ENCODE results near the gene CR1L.
"Not testable (repeated sequence)": the region's sequence is repeated elsewhere in the genome, so short reads cannot be mapped to it uniquely, and the experiment has no call there.

Gene CR1L

GRCh38 chr1:207658408-207658807, 13.5 kb downstream of the CR1L start:
- no peaks in the 10 kb centered on the region for H3K79me2 ChIP-seq (ENCODE audit: insufficient read depth, low read length)

DNA sequence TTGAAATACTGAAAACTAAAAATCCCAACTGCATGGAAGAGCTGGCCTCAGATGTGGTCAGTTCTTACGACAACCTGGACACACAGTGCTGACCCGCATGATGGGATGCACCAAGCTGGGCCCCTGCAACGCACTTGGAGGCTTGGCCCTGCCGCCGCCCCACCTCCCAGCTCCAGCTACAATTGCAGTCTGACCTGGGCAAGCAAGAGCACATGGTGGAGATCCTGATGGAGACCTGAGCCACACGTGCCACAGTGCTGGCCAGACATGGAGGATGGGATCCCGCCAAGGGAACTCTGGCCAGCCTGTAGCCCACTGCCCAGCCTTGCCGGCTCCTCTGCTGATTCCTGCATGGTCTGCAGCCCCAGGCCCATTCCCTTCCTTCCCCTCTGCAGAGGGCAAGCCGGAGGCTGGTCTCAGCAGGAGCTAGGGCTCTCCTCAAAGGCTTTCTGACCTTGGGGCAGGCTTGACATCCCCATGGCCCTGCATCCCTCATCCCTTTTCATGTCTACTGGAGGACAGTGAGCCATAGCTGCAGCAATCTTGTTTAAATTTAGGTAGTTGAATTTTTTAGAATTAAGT, 14.1 kb downstream of the CR1L start:
- H3F3A ChIP-seq (ENCODE audit: insufficient read depth, low read length) = no peaks in the 10 kb centered on the region
- no peaks in the 10 kb centered on the region for H3K9me3 ChIP-seq (ENCODE audit: low read length)
- H3K9ac ChIP-seq (ENCODE audit: low read length) = no peak overlapping the region
- no peaks in the 10 kb centered on the region for H3K4me1 ChIP-seq (ENCODE audit: insufficient read depth, low read length, severe bottlenecking)
- H3K36me3 ChIP-seq (ENCODE audit: insufficient read depth, low read length) = no peaks in the 10 kb centered on the region
- H4K20me1 ChIP-seq (ENCODE audit: insufficient read depth, low read length) = no peaks in the 10 kb centered on the region
- H3K4me2 ChIP-seq (ENCODE audit: low read length) = no peak overlapping the region
- TF ChIP-seq EZH2 (IDR thresholded peaks at IDR 0.05; ENCODE audit: borderline replicate concordance, low read length) = no peak
- TF ChIP-seq, protein P1, sequence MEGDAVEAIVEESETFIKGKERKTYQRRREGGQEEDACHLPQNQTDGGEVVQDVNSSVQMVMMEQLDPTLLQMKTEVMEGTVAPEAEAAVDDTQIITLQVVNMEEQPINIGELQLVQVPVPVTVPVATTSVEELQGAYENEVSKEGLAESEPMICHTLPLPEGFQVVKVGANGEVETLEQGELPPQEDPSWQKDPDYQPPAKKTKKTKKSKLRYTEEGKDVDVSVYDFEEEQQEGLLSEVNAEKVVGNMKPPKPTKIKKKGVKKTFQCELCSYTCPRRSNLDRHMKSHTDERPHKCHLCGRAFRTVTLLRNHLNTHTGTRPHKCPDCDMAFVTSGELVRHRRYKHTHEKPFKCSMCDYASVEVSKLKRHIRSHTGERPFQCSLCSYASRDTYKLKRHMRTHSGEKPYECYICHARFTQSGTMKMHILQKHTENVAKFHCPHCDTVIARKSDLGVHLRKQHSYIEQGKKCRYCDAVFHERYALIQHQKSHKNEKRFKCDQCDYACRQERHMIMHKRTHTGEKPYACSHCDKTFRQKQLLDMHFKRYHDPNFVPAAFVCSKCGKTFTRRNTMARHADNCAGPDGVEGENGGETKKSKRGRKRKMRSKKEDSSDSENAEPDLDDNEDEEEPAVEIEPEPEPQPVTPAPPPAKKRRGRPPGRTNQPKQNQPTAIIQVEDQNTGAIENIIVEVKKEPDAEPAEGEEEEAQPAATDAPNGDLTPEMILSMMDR (IDR thresholded peaks at IDR 0.05; ENCODE audit: low read length) = no peak
- H3K4me3 ChIP-seq (ENCODE audit: low read depth, low read length, poor library complexity, severe bottlenecking) = no peak overlapping the region
- H3K27me3 ChIP-seq (ENCODE audit: insufficient read depth, low read length) = no peaks in the 10 kb centered on the region
- no peak overlapping the region for H3K27ac ChIP-seq (ENCODE audit: low read depth, low read length, poor library complexity, severe bottlenecking)
- H3K9me2 ChIP-seq (ENCODE audit: low read depth, low read length) = no peaks in the 10 kb centered on the region
- no peaks in the 10 kb centered on the region for H3K79me2 ChIP-seq (ENCODE audit: insufficient read depth, low read length)
- no peak overlapping the region for H2AFZ ChIP-seq (ENCODE audit: low read length)

More at GRCh38 chr1:207658408-207658807, 13.5 kb downstream of the CR1L start:
- no peak overlapping the region for H3K9ac ChIP-seq (ENCODE audit: low read length)
- H3K9me3 ChIP-seq (ENCODE audit: low read length) = no peaks in the 10 kb centered on the region
- H2AFZ ChIP-seq (ENCODE audit: low read length) = no peak overlapping the region
- H3K27me3 ChIP-seq (ENCODE audit: insufficient read depth, low read length) = no peaks in the 10 kb centered on the region
- no peaks in the 10 kb centered on the region for H3K4me1 ChIP-seq (ENCODE audit: insufficient read depth, low read length, severe bottlenecking)
- H4K20me1 ChIP-seq (ENCODE audit: insufficient read depth, low read length) = no peaks in the 10 kb centered on the region
- H3K4me2 ChIP-seq (ENCODE audit: low read length) = no peak overlapping the region
- no peaks in the 10 kb centered on the region for H3F3A ChIP-seq (ENCODE audit: insufficient read depth, low read length)
- no peaks in the 10 kb centered on the region for H3K36me3 ChIP-seq (ENCODE audit: insufficient read depth, low read length)
- H3K27ac ChIP-seq (ENCODE audit: low read depth, low read length, poor library complexity, severe bottlenecking) = no peak overlapping the region
- H3K4me3 ChIP-seq (ENCODE audit: low read depth, low read length, poor library complexity, severe bottlenecking) = no peak overlapping the region
- H3K9me2 ChIP-seq (ENCODE audit: low read depth, low read length) = no peaks in the 10 kb centered on the region
- TF ChIP-seq, protein P1 (IDR thresholded peaks at IDR 0.05; ENCODE audit: low read length) = no peak
- TF ChIP-seq EZH2 (IDR thresholded peaks at IDR 0.05; ENCODE audit: borderline replicate concordance, low read length) = no peak

DNA sequence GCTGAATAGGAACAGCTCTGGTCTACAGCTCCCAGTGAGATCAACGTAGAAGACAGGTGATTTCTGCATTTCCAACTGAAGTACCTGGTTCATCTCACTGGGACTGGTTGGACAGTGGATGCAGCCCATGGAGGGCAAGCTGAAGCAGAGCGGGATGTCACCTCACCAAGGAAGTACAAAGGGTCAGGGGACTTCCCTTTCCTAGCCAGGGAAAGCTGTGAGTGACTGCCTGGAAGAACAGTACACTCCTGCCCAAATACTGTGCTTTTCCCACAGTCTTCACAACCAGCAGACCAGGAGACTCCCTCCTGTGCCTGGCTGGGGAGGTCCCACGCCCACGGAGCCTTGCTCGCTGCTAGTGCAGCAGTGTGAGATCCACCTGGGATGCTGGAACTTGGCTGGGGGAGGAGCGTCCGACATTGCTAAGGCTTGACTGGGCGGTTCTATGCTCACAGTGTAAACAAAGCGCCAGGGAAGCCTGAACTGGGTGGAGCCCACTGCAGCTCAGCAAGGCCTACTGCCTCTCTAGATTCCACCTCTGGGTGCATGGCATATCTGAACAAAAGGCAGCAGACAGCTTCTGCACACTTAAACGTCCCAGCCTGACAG, 14.7 kb downstream of the CR1L start:
- H3K9ac ChIP-seq (ENCODE audit: low read length) = no peak overlapping the region
- no peaks in the 10 kb centered on the region for H3K9me3 ChIP-seq (ENCODE audit: low read length)
- no peaks in the 10 kb centered on the region for H3K36me3 ChIP-seq (ENCODE audit: insufficient read depth, low read length)
- no peaks in the 10 kb centered on the region for H3K9me2 ChIP-seq (ENCODE audit: low read depth, low read length)
- H3K27ac ChIP-seq (ENCODE audit: low read depth, low read length, poor library complexity, severe bottlenecking) = no peak overlapping the region
- TF ChIP-seq, protein P1 (IDR thresholded peaks at IDR 0.05; ENCODE audit: low read length) = no peak
- no peak for TF ChIP-seq EZH2 (IDR thresholded peaks at IDR 0.05; ENCODE audit: borderline replicate concordance, low read length)
- no peaks in the 10 kb centered on the region for H3F3A ChIP-seq (ENCODE audit: insufficient read depth, low read length)
- H3K79me2 ChIP-seq (ENCODE audit: insufficient read depth, low read length) = no peaks in the 10 kb centered on the region
- H3K4me3 ChIP-seq (ENCODE audit: low read depth, low read length, poor library complexity, severe bottlenecking) = no peak overlapping the region
- H3K4me2 ChIP-seq (ENCODE audit: low read length) = no peak overlapping the region
- no peak overlapping the region for H2AFZ ChIP-seq (ENCODE audit: low read length)
- no peaks in the 10 kb centered on the region for H4K20me1 ChIP-seq (ENCODE audit: insufficient read depth, low read length)
- H3K27me3 ChIP-seq (ENCODE audit: insufficient read depth, low read length) = no peaks in the 10 kb centered on the region
- H3K4me1 ChIP-seq (ENCODE audit: insufficient read depth, low read length, severe bottlenecking) = no peaks in the 10 kb centered on the region

DNA sequence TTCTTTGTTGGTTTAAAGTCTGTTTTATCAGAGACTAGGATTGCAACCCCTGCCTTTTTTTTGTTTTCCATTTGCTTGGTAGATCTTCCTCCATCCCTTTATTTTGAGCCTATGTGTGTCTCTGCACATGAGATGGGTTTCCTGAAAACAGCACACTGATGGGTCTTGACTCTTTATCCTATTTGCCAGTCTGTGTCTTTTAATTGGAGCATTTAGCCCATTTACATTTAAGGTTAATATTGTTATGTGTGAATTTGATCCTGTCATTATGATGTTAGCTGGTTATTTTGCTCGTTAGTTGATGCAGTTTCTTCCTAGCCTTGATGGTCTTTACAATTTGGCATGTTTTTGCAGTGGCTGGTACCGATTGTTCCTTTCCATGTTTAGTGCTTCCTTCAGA, 16.5 kb downstream of the CR1L start:
- H3F3A ChIP-seq (ENCODE audit: insufficient read depth, low read length); H3K79me2 ChIP-seq (ENCODE audit: insufficient read depth, low read length); H3K9me2 ChIP-seq (ENCODE audit: low read depth, low read length); H3K36me3 ChIP-seq (ENCODE audit: insufficient read depth, low read length); H4K20me1 ChIP-seq (ENCODE audit: insufficient read depth, low read length); H3K27me3 ChIP-seq (ENCODE audit: insufficient read depth, low read length); H3K4me2 ChIP-seq (ENCODE audit: low read length); H2AFZ ChIP-seq (ENCODE audit: low read length); H3K9ac ChIP-seq (ENCODE audit: low read length); H3K9me3 ChIP-seq (ENCODE audit: low read length); H3K4me3 ChIP-seq (ENCODE audit: low read depth, low read length, poor library complexity, severe bottlenecking); H3K4me1 ChIP-seq (ENCODE audit: insufficient read depth, low read length, severe bottlenecking); H3K27ac ChIP-seq (ENCODE audit: low read depth, low read length, poor library complexity, severe bottlenecking): not testable (repeated sequence)
